ENCODE results near the gene TRANK1.
"Not testable (repeated sequence)": the region's sequence is repeated elsewhere in the genome, so short reads cannot be mapped to it uniquely, and the experiment has no call there.

TRANK1 gene

DNA sequence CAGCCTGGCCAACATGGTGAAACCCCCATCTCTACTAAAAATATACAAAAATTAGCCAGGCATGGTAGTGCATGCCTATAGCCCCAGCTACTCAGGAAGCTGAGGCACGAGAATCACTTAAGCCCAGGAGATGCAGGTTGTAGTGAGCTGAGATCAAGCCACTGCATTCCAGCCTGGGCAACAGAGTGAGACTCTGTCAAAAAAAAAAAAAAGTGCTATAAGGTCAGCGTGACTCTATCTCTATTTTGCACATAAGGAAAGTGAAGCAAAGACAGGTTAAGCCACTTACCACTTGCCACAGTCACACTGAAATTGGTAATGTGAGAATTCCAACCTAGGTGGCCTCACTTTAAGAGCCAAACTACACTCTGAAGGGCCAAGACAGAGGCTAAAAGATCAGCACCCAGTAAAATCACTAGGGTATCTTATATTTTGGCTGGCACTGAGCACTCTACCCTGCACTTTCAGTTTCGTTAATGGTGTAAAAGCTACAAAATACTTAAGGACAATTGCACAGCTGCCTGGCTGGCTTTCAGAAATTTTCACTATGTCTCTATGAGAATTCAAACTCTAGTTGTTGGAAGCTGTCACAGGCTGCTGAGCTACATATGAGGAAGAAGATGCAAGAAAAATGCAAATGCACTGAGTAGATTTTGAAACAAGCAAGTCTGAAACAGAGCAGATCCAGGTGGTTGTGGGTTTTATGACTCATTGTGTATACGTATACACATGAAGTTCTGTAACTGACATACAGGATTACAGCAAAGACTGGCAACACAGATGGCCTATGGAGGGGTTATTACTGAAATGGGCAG is 32.7 kb downstream of the TRANK1 start:
- no peak for DNase-seq

DNA sequence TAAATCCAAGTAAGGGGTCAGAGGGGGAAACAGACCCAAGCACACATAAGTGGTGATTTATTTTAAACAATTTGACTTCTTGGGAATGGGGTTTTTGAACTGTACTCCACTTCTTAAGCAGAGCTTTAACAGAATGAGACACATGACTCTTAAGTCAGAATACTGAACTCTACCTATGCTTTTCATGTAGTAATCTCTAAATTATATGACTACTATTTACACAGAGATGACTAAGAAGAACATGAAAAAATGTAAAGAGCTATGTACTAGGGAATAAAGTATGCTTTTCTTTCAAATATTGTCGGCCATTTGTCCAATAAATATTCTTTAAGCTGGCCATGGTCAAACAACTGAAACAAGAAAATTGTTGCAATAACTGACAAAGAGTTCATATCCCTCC is 35.2 kb downstream of the TRANK1 start:
- no peak for DNase-seq

DNA sequence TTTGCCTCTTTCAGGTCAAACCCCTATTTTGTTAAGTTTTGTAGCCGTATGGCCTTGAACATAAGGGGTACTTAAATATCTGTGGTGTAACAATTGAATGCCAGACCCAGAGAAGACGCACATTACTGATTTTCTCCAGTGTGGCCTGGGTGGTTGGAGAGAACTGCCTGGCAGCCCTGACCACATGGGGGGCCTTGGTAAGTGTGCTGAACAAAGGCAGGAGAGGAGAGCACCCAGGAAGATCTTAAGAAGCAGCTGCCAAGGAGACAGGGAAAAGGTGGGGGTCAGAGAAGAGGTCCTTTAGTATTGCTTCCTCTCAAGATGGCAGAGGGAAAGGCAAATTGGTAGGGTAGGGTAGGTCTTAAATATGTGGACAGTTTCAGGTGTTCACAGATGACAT is 35.7 kb downstream of the TRANK1 start:
- no peak for DNase-seq

DNA sequence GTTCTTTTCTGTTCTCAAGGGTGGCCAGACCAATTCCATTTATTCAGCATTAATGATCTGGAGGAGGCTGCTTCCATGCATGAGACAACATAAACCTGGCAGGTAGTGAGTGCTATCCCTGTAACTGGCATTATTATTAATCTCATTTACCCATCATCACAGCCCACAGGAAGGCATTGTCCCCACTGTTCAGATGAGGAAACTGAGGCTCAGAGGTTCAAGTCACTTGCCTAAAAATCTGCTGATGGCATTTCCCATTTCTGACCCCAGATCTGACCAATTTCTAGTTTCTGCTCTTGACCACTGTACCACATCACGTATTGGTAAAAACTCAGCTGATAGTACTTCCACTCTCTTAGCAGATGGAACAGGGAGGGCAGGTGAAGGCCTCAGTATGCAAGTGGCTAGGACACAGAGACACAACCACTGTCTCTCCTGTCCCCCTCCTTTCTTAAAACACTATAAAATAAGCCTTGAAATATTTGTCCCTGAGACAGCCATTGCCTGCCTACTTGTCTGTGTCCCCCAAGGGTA is 36.1 kb downstream of the TRANK1 start:
- no peak for DNase-seq

DNA sequence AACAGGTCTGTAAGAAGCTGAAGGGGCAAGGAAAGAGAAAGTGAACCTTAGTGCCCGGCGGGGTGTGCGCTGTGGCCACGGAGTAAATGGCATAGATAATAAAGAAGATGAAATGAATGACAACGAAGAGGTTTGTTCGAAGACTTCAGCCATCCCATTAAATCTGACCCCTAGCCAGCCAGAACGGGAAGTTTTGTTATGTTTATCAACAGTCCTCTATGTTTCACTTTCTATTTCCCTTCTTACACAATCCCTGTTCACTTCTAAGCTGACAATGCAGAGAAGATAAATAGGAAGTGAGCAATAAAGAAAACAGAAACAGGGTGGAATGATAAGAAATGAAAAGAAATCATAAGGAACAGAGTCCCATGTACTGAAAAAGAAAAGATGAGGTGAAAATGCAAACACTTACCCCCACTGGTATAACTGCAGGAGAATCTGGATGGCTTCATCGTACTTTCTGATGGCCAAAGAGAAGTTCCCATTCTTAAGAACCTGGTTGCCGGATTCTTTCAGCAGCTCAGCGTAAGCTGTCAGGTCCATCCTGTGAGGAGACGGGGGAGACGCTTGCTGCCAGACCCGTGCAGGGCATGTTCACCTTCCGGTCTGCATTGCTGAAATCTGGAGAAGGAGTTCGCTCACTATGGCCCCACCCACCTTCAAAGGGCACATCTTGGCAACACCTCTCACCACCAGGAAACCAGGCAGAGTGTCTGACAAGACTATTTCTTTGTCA is 36.8 kb downstream of the TRANK1 start:
- DNase-seq: no peak

DNA sequence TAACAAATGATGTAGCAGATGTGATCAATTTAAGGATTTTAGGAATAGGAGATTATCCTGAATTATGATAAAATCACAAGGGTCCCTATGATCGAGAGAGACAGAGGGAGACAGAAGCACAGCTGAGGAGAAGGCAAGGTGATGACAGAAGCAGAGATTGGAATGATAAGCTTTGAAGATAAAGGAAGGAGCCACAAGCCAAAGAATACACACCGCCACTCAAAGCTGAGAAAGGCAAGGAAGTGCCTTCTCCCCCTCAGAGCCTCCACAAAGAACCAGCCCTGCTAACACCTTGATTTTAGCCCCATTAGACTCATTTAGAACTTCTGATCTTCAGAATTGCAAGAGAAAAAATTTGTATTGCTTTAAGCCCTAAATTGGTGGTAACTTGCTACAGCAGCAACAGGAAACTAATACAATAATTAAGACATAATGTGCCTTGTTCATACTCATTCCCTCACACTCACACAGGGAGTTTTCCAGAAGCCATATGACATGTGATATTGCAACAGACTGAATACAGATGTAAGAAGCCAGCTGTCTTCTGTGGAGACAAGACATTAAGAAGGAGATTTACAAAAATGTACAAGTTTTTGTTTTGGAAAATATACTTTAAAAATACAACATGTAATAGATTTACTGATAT is 38.2 kb downstream of the TRANK1 start:
- no peak for DNase-seq

DNA sequence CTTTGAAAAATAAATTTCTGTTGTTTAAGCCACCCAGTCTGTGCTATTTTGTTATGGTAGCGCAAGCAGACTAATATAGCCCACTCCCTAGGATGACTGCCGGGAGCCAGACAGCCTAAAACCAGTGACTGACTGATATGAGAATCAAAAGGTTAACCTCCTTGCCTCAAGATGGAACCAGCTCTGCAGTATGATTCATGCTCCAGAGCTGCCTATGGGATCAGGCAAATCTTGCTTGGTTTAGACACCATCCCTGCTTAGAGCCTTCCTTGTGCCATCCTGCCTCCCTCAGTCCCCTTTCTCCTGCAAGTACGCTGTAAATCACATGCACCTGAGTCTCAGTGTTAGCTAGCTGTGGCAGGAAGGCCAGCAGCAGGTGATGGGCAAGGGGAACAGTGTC is 39.3 kb downstream of the TRANK1 start:
- no peak for DNase-seq

DNA sequence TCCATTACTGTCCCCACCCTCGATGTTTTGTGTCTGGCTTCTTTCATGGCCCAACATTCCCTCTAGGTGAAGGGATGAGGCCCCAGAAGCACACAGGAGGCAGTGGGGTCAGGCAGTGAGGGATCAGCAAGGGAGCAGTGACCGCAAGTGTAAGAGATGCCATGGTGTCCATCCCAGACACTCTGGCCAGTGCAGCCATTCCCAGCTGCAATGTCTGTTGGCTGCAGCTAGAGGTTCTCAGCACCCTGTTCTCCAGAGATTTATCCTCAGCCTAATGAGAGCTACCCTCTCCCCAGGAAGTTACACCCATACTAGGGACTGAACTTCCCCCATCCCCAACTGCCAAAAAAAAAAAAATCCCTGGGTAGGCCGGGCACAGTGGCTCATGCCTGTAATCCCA is 40.2 kb downstream of the TRANK1 start:
- no peak for DNase-seq

DNA sequence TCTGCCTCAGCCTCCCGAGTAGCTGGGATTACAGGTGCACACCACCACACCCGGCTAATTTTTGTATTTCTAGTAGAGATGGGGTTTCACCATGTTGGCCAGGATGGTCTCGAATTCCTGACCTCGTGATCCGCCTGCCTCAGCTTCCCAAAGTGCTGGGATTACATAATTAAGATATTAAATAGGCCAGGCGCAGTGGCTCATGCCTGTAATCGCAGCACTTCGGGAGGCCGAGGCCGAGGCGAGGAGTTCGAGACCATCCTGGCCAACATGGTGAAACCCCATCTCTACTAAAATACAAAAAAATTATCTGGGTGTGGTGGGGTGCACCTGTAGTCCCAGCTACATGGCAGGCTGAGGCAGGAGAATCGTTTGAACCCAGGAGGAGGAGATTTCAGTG is 40.8 kb downstream of the TRANK1 start:
- not testable (repeated sequence) for DNase-seq

DNA sequence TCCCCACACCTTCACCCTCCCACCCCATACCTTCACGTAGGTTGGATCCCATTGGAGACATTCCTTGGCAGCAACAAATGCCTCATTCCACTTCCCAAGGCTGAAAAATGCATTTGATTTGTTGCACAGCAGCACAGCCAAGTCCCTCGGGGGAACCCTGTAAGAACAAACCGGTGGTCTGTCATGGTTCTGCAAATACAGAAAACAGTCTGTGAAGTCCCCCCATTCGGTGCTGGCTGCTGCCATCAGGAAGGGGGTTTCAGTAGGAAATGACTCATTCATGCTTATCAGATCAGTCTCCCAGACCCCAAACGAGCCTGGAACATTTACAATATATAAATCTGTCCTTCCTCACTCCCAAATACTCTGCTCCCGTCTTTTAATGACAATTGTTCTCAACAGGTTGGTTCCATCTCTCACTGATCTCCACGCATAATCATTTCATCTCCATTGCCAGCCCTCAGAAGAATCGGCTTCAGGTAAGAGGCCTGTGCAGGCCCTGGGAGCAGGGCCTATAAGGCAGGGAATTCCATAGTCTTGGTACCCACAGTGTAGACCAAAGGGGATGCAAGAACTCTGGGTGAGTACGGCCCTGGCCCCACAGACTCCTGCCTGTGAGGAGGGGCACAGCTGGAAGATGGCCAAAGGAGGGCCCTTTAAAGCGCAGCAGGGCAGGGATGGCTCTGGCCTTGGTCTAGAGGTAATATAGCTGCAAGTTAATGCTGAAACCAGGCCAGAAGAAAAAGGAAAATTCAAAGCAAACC is 41.6 kb downstream of the TRANK1 start:
- no peak for DNase-seq

DNA sequence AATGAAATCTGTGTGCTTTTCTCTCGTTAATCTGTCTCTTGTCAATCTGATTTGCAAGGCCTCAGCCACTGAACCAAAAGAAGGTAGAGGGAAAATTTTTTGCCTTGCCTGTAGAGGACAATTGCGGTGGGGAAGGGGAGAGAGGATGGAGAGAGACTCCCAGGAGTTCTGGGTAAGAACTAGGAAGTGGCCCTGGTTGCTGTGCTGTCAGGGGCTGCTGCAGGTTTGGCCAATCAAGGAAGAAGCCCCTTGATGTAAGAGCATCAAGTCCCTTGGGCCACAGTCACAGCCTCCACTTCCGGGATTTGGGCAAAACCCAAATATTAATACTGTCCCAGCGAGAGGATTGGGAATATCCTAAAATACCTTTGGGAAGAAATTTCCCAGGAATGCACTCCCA is 43.3 kb downstream of the TRANK1 start:
- no peak for DNase-seq

DNA sequence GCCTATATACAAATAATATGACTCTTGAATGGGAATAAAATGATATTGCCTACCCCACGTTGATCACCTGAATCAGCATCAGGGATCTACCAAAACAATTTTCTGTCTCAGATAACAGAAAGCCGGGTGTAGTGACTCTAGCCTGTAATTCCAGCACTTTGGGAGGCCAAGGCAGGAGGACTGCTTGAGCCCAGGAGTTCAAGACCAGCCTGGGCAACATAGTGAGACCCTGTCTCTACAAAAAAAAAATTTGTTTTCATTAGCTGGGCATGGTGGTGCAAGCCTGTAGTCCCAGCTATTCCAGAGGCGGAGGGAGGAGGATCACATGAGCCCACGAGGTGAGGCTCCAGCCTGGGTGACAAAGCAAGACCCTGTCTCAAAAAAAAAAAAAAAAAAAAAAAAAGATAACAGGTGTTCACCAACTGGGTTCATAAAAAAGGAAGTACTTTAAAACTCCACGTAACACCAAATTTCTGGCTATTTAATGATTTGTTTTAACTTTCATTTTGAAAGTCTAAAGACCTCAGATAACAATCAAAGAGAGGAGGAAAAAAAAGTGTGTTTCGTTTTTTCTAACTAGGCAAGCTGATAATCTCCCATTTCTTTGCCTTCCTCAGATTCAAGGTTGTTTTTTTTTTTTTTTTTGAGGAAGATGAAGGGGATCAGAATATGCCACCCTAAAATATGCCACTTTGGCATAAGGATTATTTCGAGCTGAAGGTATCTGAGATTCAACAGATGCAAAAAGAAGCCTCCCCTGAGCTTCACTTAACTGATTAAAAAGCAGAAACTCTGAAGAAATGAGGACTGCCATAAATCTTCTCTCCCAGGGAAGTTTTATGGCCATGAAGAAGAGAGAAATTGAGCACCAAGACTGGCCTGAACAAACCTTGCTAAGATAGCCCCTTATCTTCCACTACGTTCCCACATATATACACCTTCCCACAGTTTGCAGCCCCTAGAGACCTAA is 44.1 kb downstream of the TRANK1 start:
- DNase-seq: no peak

DNA sequence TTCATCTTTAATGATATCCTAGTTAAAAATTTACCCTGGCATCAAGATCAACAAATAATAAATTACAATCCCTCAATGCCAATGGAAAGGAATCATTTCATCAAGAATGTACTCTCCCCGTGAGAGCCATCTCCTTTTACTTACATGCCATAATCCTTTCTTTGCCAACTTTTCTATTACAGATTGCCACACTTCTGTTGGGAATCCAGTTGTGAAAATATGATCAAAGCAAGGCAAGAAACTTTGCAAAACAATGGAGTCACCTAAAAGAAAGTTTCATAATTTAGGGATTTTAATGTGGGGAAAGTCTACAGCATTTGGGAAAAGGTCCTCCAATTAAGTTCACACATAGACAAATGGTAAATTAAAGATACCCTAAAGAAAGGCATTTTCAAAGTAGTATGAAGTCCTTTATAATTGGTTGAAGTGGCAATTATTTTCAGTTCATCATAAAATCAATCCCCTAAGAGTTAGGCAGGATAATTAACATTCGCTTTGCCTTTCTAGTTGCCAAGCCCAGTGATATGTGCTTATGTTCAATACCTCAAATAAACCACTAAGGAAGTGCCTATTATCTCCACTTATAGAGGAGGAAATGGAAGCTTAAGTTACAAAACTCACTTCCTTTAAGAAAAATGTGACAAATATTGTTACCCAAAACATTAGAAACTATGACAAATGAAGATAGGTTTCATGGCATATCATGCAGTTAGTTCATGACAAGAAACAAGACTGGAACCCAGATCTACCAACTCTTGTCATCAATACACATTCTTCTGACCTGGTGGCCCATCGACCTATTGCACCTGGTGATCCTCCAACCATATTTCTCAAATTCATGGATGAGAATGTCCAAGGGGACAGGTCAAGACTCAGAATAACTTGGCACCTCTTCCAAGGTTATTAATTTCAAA is 49.1 kb downstream of the TRANK1 start:
- DNase-seq: no peak

DNA sequence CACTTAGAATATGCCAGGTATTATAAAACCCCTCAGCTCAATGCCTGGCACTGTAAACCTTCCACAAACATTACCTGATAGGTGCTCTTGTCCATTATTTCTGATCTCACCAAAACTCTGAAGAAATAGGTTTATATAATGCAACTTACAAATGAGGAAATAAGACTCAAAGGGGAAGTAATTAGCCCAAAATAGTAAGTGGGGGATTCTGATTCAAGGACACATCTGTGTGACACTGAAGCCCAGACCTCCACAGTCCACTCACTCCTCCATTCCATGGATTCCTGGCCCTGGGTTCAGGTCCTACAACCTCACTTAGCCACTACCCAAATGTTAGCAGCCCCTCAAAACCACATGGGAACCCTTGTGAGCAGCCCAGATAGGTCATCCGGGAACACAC is 49.9 kb downstream of the TRANK1 start:
- no peak for DNase-seq

DNA sequence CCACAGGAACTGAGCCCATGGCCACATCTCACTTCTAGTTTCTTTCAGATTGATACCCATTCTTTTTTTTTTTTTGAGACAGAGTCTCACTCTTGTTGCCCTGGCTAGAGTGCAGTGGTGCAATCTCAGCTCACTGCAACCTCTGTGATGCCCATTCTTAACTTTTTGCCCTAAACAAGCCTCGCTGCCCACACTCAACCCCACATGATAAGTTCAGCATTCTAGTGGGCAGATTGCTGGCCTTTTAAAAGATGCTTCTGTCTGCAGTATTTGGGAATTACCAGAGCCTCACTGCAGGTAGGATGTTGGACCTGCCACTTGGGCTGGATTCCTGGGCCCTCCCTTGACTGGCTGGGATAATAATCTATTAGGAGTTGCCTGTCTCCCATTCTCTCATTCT is 51.0 kb downstream of the TRANK1 start:
- no peak for DNase-seq

DNA sequence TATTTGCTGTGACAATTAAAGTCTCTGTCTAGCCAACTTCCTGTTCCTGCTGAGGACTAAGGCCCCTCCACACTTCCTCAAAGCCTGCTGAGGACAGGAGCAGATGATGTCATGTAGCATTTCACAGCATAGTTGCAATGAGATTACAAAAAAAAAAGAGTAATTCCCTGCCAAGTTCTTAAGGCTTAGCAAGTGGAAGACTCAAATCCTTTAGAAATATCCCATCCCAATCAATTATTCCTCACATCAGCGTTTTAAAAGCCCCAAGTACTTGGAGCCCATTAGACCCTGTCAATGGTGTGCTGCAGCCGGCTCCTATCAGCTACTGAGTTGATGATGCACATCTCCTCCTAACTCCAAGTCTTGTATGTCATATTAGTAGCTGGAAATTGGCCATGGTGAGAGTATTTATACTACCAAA is 51.7 kb downstream of the TRANK1 start:
- no peak for DNase-seq

DNA sequence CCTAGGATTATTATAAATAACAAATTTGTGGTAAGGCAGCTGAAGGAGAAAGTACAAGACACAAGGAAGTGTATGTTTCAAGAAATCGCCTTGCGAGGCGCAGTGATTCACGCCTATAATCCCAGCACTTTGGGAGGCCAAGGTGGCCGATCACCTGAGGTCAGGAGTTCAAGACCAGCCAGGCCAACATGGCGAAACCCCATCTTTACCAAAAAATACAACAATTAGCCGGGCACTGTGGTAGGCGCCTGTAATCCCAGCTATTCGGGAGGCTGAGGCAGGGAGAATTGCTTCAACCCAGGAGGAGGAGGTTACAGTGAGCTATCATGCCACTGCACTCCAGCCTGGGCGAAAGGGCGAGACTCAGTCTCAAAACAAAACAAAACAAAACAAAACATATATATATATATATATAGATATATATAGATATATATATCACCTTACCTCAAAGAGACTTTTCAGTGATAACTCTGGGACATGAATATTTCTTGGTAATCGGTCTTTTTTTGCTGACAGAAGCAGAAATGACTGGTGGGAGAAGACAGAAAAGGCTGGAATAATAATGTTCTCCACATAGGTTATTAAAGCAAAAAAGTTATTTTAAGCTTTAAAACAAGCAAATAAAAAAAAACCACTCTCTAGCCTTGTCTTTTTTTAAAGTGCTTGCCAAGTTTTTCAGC is 52.3 kb downstream of the TRANK1 start:
- no peak for DNase-seq

DNA sequence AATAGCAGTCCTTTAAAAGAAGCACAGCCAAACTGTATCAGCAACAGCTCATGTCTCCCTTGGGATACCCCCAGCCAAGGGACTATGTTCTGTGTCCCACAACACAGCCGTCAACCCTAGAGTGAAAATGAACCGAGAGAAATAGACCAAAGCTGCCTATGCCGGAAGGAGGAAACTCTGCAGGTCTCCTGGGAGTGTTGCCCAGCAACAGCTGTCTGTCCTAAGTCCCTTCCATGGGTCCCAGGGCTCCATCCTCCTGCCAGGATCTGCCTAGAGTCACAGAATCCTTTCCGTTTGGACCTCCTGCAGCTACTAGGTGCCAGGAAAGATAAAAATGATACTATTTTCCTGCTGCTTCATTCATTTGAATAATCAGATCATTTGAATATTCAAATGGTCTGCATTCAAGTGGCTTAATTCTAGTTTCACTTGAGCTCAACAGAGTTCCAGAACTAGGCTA is 53.1 kb downstream of the TRANK1 start:
- DNase-seq: no peak

DNA sequence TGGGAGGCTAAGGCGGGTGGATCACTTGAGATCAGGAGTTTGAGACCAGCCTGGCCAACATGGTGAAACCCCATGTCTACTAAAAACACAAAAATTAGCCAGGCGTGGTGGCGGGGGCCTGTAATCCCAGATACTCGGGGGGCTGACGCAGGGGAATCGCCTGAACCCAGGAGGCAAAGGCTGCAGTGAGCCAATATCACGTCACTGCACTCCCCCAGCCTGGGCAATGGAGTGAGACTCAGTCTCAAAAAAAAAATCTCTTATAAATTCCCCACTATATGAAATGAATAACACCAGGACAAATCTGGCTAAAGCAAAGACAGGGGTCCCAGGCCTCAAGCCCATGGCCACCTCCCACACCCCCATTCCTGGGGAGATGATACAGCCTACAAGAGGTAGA is 53.8 kb downstream of the TRANK1 start:
- not testable (repeated sequence) for DNase-seq

DNA sequence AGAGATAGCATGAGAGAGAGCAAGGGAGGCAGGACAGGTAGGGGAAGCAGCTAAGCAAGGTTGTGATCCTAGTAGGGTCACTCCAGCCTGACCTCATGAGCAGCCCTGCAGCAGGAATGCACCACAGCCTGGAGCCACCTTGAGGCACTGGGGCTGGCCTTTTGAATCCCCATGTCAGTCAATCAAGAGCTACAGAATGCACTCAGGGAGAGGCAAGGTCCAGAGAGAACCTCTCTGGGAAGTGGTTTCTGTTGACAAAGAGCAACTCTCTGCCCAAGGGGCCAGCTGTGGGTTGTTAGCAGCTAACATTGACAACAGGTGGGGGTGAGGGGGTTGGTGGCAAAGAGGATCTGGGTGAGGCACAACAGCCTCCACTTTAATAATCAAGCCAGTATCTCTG is 54.6 kb downstream of the TRANK1 start:
- DNase-seq: no peak
